Spleen (tissue), 11 donors: Measurements from ENCODE around the gene TCIRG1. TPM values are rescaled to one million over a fixed set of nuclear protein-coding genes. Genes with fewer than 3 reads are reported as not detected.
"Not testable (repeated sequence)": the region's sequence is repeated elsewhere in the genome, so short reads cannot be mapped to it uniquely, and the experiment has no call there.

Experiments used
- DNase-seq: peaks from one replicate; pipeline ENCODE4 v3.0.0-alpha.2; 2020
- H3K27ac ChIP-seq, 8 donors: fragments of 200-600 bp; sonication (generic) in 7 of 8; 1 replicate in 4 of 8; 2 replicates in 4 of 8; pipeline versions ENCODE4 v1.5.0 to v1.8.0; 2016 to 2021; ENCODE audit warnings: inconsistent platforms in 4 of 8, mild to moderate bottlenecking in 4 of 8, moderate library complexity in 1 of 8
- H3K27me3 ChIP-seq, 7 donors: fragments of 200-600 bp; sonication (generic) in 6 of 7; replicated peaks in 1 of 7; 1 replicate in 4 of 7; 2 replicates in 3 of 7; pipeline versions ENCODE4 v1.5.0 to v1.8.0; 2016 to 2021; ENCODE audit warnings: inconsistent platforms in 3 of 7, mild to moderate bottlenecking in 1 of 7
- H3K36me3 ChIP-seq, 6 donors: fragments of 200-600 bp; sonication (generic) in 5 of 6; 1 replicate in 4 of 6; 2 replicates in 2 of 6; pipeline versions ENCODE4 v1.5.0 to v1.8.0; 2016 to 2021; ENCODE audit warnings: inconsistent platforms in 2 of 6
- H3K4me1 ChIP-seq, 6 donors: fragments of 200-600 bp; sonication (generic) in 5 of 6; 1 replicate in 3 of 6; 2 replicates in 3 of 6; pipeline versions ENCODE4 v1.5.0 to v1.8.0; 2016 to 2021; ENCODE audit warnings: inconsistent platforms in 3 of 6
- H3K4me3 ChIP-seq, 8 donors: fragments of 200-600 bp; sonication (generic) in 7 of 8; 1 replicate in 4 of 8; 2 replicates in 4 of 8; pipeline versions ENCODE4 v1.5.0 to v1.8.0; 2016 to 2021; ENCODE audit warnings: inconsistent platforms in 4 of 8, mild to moderate bottlenecking in 4 of 8, moderate library complexity in 2 of 8
- H3K9me3 ChIP-seq, 8 donors: fragments of 200-600 bp; sonication (generic) in 7 of 8; 1 replicate in 4 of 8; 2 replicates in 4 of 8; pipeline versions ENCODE4 v1.5.0 to v1.8.0; 2016 to 2021; ENCODE audit warnings: inconsistent platforms in 4 of 8
- CTCF ChIP-seq, 11 experiments: fragments of 200-600 bp in 7 of 11; fragments of 450-650 bp in 4 of 11; sonication (generic) in 4 of 11; IDR thresholded peaks in 8 of 11; conservative IDR thresholded peaks in 3 of 11; 1 replicate in 7 of 11; 2 replicates in 4 of 11; pipeline versions ENCODE4 v1.4.0 to v1.8.0; 2016 to 2021; ENCODE audit warnings: antibody characterized with exemption in 11 of 11, inconsistent platforms in 4 of 11, mild to moderate bottlenecking in 1 of 11
- POLR2AphosphoS5 ChIP-seq, 3 donors: sonication (generic); formaldehyde crosslinking; IDR thresholded peaks; one replicate each; pipeline ENCODE4 v1.5.1; 2017; ENCODE audit warnings: antibody characterized with exemption in 3 of 3
- WGBS, 5 donors: extraction: QIAGEN DNeasy Blood & Tissue Kit in 3 of 5; methylation state at CpG; one replicate each; pipeline versions ENCODE4 v1.1.5 to v1.1.7; 2013 to 2018; 5-methylcytosine and 5-hydroxymethylcytosine counted together
- intact Hi-C: fragments of 100-400 bp; cut with DNase I; formaldehyde crosslinking; loops from one replicate; pipeline ENCODE4 v1.15.0; 2023; ENCODE audit warnings: low total_unique reads
- polyA plus RNA-seq, 3 donors: library from polyadenylated mRNA; stranded (reverse); fragments of 200-250 nt; gene quantifications; one replicate each; pipeline ENCODE4 v1.2.1, GENCODE V29; 2013
- total RNA-seq, 7 donors: library from RNA; depleted of rRNA in 3 of 7; stranded (reverse); fragments of >200 nt in 3 of 7; fragmentation: NEBNext Ultra II Directional in 4 of 7; extraction: Animal tissue kit (Norgen Biotek cat#: 25700) in 4 of 7; gene quantifications; one replicate each; pipeline versions ENCODE4 v1.1.0 to v1.2.1, GENCODE V29; 2016 to 2021
- donor health status: healthy with polysubstance abuse.
- donor health status: DM: no; HTN: no; CAD: no; lungs with moderate emphysema.
- donor health status: DM: no; HTN: no; CAD: no.
- donor health status: Bipolar disorder and iron deficiency.
- donor health status: healthy.
- donor health status: DM: no; HTN: no; CAD: no.
- donor health status: DM: yes; HTN: yes; CAD: no.

TCIRG1 gene
- total and polyA plus RNA-seq, 10 donors = 199 to 707 (median 377) TPM

DNA sequence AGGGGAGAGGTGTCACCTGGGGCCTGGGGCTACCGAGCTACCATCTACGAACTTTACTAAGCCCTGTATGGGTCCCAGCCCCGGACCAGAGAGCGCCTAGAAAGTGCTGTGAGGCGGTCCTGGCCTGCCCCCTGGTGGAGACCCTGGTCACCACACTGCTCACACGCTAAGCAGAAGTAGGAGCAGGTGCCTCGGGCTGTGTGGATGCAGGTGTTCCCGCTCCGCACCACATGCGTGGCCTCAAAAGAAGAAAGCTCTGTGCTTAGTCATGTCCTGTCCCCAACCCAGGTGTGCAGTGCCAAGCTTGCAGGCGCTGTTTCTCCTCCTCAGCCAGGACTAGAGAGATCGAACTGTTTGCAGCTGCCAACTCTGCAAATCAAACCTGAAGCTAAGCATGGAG is 45.0 kb upstream of the TCIRG1 start:
- H3K9me3 ChIP-seq, H3K4me3 ChIP-seq, intact Hi-C loops: not testable (repeated sequence)
- TF ChIP-seq POLR2AphosphoS5 (IDR thresholded peaks at IDR 0.05) (peak; percentile 61 to 77 (median 76)), CTCF (IDR thresholded peaks at IDR 0.05 in 8 of 11, conservative IDR thresholded peaks at IDR 0.05 in 3 of 11) (peak; percentile 36 to 85 (median 72))
- H3K4me1 ChIP-seq = peaks cover 0 to 61% (median 45%) of the 10 kb centered on the region in 6 donors
- peak; percentile 90 for DNase-seq
- WGBS, 5 donors = 22 to 60% (median 28%) methylated on average over 5 to 12 of the region's 12 CpGs; no CpG with 5 or more reads in 1 of the 5 donors
- peaks cover 0 to 78% (median 20%) of the 10 kb centered on the region in 6 donors for H3K36me3 ChIP-seq
- H3K27me3 ChIP-seq = peaks cover 0 to 13% (median 4%) of the 10 kb centered on the region in 7 donors
- peak overlapping the region in 1 of 8 donors; percentile 46 for H3K27ac ChIP-seq

DNA sequence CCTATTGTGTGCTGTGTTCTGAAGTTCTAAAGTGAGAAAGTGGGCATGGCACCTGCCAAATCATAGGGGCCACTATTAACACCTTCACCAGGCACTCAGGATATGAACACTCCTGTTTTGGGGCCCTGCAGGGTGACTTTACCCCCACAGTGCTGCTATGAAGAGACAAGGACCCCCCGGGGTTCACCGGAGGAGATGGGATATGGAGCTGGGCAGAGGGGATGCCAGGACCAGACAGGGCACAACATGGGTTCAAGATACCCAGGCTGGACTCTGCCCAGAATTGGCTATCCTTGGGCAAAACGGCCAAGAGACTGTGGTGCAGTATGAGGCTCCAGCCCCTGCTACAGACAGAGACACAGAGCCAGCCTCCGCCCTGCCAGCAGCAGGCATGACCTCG is 44.4 kb upstream of the TCIRG1 start:
- intact Hi-C loops, H3K4me3 ChIP-seq, DNase-seq, H3K9me3 ChIP-seq: not testable (repeated sequence)
- H3K27ac ChIP-seq = peak overlapping the region in 1 of 8 donors; percentile 46
- 81 to 98% (median 92%) methylated on average over 2 to 5 of the region's 5 CpGs for WGBS, 5 donors
- H3K36me3 ChIP-seq = peaks cover 0 to 84% (median 26%) of the 10 kb centered on the region in 6 donors
- peaks cover 3 to 66% (median 51%) of the 10 kb centered on the region in 6 donors for H3K4me1 ChIP-seq
- H3K27me3 ChIP-seq = peaks cover 0 to 13% (median 4%) of the 10 kb centered on the region in 7 donors

DNA sequence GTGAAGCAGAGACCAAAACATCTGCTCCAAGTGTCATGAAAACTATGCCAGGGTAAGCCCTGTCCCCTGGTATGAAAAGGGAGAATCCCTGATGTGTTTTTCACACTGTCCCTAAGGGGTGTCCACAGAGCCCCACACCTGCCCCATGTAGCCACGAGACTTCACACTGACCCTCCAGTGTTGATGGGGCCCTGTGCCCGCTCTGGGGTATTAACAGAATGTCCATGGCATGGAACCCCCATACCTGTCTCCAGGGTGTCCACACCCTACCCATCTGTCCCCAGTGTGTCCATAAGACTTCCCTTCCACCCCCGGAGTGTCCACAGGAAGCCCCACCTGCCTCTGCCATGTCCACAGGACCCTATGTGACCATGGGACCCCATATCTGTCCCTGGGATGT is 43.7 kb upstream of the TCIRG1 start:
- DNase-seq, H3K4me3 ChIP-seq, H3K27ac ChIP-seq, H3K9me3 ChIP-seq, intact Hi-C loops: not testable (repeated sequence)
- Histone ChIP-seq H3K4me1 (peaks cover 3 to 74% (median 58%) of the 10 kb centered on the region in 6 donors), H3K36me3 (peaks cover 0 to 91% (median 27%) of the 10 kb centered on the region in 6 donors), H3K27me3 (peaks cover 0 to 13% (median 4%) of the 10 kb centered on the region in 7 donors)
- WGBS, 5 donors = 92 to 100% (median 95%) methylated on average over 2 to 3 of the region's 3 CpGs; no CpG with 5 or more reads in 1 of the 5 donors

DNA sequence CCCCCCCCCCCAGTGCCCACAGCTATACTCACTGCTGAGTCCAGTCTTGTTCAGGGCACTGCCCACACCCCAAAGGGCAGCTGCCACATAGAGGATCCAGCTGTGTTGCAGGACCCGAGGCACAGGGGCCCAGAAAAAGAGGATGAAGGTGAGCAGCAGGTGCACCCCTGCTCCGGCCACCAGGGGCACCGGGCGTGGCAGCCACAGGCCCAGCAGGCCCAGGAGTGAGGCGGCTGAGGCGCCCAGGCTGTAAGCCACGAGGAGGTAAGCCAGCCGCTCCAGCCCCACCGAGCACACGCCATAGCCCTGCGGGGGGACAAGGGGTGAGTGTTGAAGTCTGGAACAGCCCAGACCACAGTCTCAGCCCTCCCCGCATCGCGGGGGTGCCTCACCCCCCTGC is 43.2 kb upstream of the TCIRG1 start:
- 67 to 88% (median 80%) methylated on average over 5 to 14 of the region's 14 CpGs for WGBS, 5 donors
- H3K36me3 ChIP-seq = peaks cover 0 to 95% (median 27%) of the 10 kb centered on the region in 6 donors
- DNase-seq, intact Hi-C loops, H3K4me3 ChIP-seq, H3K27ac ChIP-seq, H3K9me3 ChIP-seq: not testable (repeated sequence)
- peaks cover 0 to 13% (median 4%) of the 10 kb centered on the region in 7 donors for H3K27me3 ChIP-seq
- H3K4me1 ChIP-seq = peaks cover 3 to 78% (median 63%) of the 10 kb centered on the region in 6 donors
- peak in 1 of 3 donors; percentile 62 for TF ChIP-seq POLR2AphosphoS5 (IDR thresholded peaks at IDR 0.05)

- Histone ChIP-seq H3K9me3 (no peaks in the 10 kb centered on the region), H3K27ac (no peak overlapping the region), H3K4me1 (peaks cover 3 to 79% (median 66%) of the 10 kb centered on the region in 6 donors), H3K27me3 (peaks cover 0 to 9% (median 4%) of the 10 kb centered on the region in 7 donors), H3K36me3 (peaks cover 0 to 98% (median 27%) of the 10 kb centered on the region in 6 donors), H3K4me3 (no peak overlapping the region)
- DNase-seq = no peak
- intact Hi-C loops = no loop called here
- 87 to 93% (median 91%) methylated on average over 11 to 13 of the region's 13 CpGs for WGBS, 5 donors
- no peak for TF ChIP-seq POLR2AphosphoS5 (IDR thresholded peaks at IDR 0.05)
- TF ChIP-seq CTCF (IDR thresholded peaks at IDR 0.05 in 8 of 11, conservative IDR thresholded peaks at IDR 0.05 in 3 of 11) = no peak
Measured at GRCh38 chr11:67996051-67996450, 42.8 kb upstream of the TCIRG1 start.
